Fibroblast of lung (primary cell): ENCODE measurements around the gene IL17B. TPM values are rescaled to one million over a fixed set of nuclear protein-coding genes. Genes with fewer than 3 reads are reported as not detected.

ENCODE experiments used
- DNase-seq, 2 donors: peaks; one replicate each; pipeline versions ENCODE4 v3.0.0 to v3.0.0-alpha.2; 2010; ENCODE audit warnings: low read depth in 2 of 2
- H2AFZ ChIP-seq: 2 replicates; pipeline ENCODE4 v1.5.1; 2012; ENCODE audit warnings: low read length, control low read depth, inconsistent platforms
- H3K27ac ChIP-seq: 2 replicates; pipeline ENCODE4 v1.5.1; 2011; ENCODE audit warnings: low read length, control low read depth; ENCODE audit not compliant: insufficient read depth
- H3K27me3 ChIP-seq: 2 replicates; pipeline ENCODE4 v1.5.1; 2011; ENCODE audit warnings: mild to moderate bottlenecking, low read length; ENCODE audit not compliant: control insufficient read depth, insufficient read depth
- H3K36me3 ChIP-seq: 2 replicates; pipeline ENCODE4 v1.5.1; 2011; ENCODE audit warnings: low read length; ENCODE audit not compliant: control insufficient read depth, insufficient read depth
- H3K4me1 ChIP-seq: 2 replicates; pipeline ENCODE4 v1.5.1; 2011; ENCODE audit warnings: low read length; ENCODE audit not compliant: control insufficient read depth, insufficient read depth; ENCODE audit errors: extremely low read depth
- H3K4me2 ChIP-seq: 2 replicates; pipeline ENCODE4 v1.5.1; 2011; ENCODE audit warnings: low read length, control low read depth; ENCODE audit not compliant: insufficient read depth; ENCODE audit errors: extremely low read depth
- H3K4me3 ChIP-seq, 4 experiments: fragments of 200-600 bp in 1 of 4; sonication (generic) in 1 of 4; replicated peaks in 1 of 4; 2 replicates each; pipeline ENCODE4 v1.5.1; 2011 to 2016; ENCODE audit warnings: low read length in 4 of 4, low read depth in 3 of 4, mild to moderate bottlenecking in 3 of 4, control low read depth in 2 of 4, inconsistent platforms in 1 of 4, mixed read lengths in 1 of 4; ENCODE audit not compliant: insufficient read depth in 1 of 4; ENCODE audit errors: control extremely low read depth in 1 of 4
- H3K79me2 ChIP-seq: 2 replicates; pipeline ENCODE4 v1.5.1; 2012; ENCODE audit warnings: mild to moderate bottlenecking, low read length, inconsistent platforms; ENCODE audit not compliant: control insufficient read depth, insufficient read depth
- H3K9ac ChIP-seq: 2 replicates; pipeline ENCODE4 v1.5.1; 2011; ENCODE audit warnings: mild to moderate bottlenecking, low read length, control low read depth; ENCODE audit not compliant: insufficient read depth
- H3K9me3 ChIP-seq: 2 replicates; pipeline ENCODE4 v1.5.1; 2012; ENCODE audit warnings: low read depth, low read length; ENCODE audit not compliant: control insufficient read depth, insufficient read depth
- H4K20me1 ChIP-seq: 2 replicates; pipeline ENCODE4 v1.5.1; 2011; ENCODE audit warnings: low read length; ENCODE audit not compliant: control insufficient read depth, insufficient read depth; ENCODE audit errors: extremely low read depth
- EZH2 ChIP-seq: IDR thresholded peaks from 2 replicates; pipeline ENCODE4 v1.5.1; 2012; ENCODE audit warnings: low read length, control low read depth, mild to moderate bottlenecking; ENCODE audit errors: missing control alignments
- polyA plus RNA-seq, 2 donors: library from polyadenylated mRNA; depleted of rRNA in 1 of 2; stranded (reverse) in 1 of 2; unstranded in 1 of 2; fragments of >200 nt; gene quantifications; 2 replicates each; pipeline ENCODE4 v1.2.1, GENCODE V29; 2011 to 2012; ENCODE audit warnings: missing spikeins in 1 of 2
- total RNA-seq: library from RNA; depleted of rRNA; stranded (reverse); fragments of >200 nt; gene quantifications from 2 replicates; pipeline ENCODE4 v1.2.1, GENCODE V29; 2014
- TF ChIP-seq, protein P1 (sequence below), 2 donors: IDR thresholded peaks in 1 of 2; conservative IDR thresholded peaks in 1 of 2; 1 replicate in 1 of 2; 2 replicates in 1 of 2; pipeline ENCODE4 v1.5.1; 2011 to 2012; ENCODE audit warnings: low read length in 2 of 2, control low read depth in 1 of 2, inconsistent platforms in 1 of 2, low read depth in 1 of 2, mild to moderate bottlenecking in 1 of 2

The IL17B gene
- total and polyA plus RNA-seq, 2 donors (not counting 1 experiment from before 2014, with no cell fraction given) = 0.34 TPM; not detected in 1

DNA sequence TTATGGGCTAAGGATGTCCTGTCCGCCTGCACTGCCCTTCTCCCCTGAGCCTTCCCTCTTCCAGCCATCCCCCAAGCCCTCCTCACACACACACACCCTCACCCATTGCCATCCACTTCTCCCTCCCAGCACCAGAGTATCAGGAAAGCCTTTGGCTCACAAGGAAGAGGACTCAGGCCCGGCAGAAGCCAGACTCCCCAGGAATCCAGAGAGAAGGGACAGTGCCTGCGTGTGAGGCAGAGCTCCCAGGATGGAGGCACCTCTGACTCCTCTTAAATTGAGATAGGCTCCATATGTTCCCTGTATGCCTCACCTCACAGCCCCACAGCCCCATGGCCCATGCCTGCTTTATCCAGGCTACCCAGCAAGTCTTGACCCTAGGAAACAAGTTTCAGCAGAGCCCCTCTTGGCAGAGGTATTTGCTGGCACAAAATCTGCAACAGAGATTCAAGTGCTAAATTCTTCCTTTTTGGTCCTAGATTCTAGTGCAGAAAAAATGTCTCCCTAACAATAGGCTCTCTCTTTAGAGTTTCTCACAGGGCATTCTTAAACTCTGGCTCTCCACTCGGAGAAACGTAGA is 761 bp downstream of the IL17B start:
- no peaks in the 10 kb centered on the region for H4K20me1 ChIP-seq
- H2AFZ ChIP-seq = no peak overlapping the region
- no peaks in the 10 kb centered on the region for H3K27me3 ChIP-seq
- no peak for DNase-seq
- TF ChIP-seq, protein P1, sequence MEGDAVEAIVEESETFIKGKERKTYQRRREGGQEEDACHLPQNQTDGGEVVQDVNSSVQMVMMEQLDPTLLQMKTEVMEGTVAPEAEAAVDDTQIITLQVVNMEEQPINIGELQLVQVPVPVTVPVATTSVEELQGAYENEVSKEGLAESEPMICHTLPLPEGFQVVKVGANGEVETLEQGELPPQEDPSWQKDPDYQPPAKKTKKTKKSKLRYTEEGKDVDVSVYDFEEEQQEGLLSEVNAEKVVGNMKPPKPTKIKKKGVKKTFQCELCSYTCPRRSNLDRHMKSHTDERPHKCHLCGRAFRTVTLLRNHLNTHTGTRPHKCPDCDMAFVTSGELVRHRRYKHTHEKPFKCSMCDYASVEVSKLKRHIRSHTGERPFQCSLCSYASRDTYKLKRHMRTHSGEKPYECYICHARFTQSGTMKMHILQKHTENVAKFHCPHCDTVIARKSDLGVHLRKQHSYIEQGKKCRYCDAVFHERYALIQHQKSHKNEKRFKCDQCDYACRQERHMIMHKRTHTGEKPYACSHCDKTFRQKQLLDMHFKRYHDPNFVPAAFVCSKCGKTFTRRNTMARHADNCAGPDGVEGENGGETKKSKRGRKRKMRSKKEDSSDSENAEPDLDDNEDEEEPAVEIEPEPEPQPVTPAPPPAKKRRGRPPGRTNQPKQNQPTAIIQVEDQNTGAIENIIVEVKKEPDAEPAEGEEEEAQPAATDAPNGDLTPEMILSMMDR (conservative IDR thresholded peaks at IDR 0.05 in 1 of 2, IDR thresholded peaks at IDR 0.05 in 1 of 2; ENCODE audit: low read depth in 1 of 2, low read length in 2 of 2) = no peak
- TF ChIP-seq EZH2 = no peak
- H3K4me1 ChIP-seq = peaks cover 15% of the 10 kb centered on the region
- H3K79me2 ChIP-seq = no peaks in the 10 kb centered on the region
- no peak overlapping the region for H3K4me3 ChIP-seq
- H3K4me2 ChIP-seq = no peak overlapping the region
- no peaks in the 10 kb centered on the region for H3K9me3 ChIP-seq
- H3K27ac ChIP-seq = no peak overlapping the region
- no peaks in the 10 kb centered on the region for H3K36me3 ChIP-seq
- no peak overlapping the region for H3K9ac ChIP-seq

GRCh38 chr5:149376711-149377447 is 2.2 kb downstream of the IL17B start:
- no peak for DNase-seq
- no peaks in the 10 kb centered on the region for H3K9me3 ChIP-seq
- no peak overlapping the region for H3K9ac ChIP-seq
- no peaks in the 10 kb centered on the region for H3K79me2 ChIP-seq
- no peaks in the 10 kb centered on the region for H3K36me3 ChIP-seq
- H3K27me3 ChIP-seq = no peaks in the 10 kb centered on the region
- H4K20me1 ChIP-seq = no peaks in the 10 kb centered on the region
- H2AFZ ChIP-seq = no peak overlapping the region
- peaks cover 2% of the 10 kb centered on the region for H3K4me1 ChIP-seq
- no peak for TF ChIP-seq EZH2
- TF ChIP-seq, protein P1 (conservative IDR thresholded peaks at IDR 0.05 in 1 of 2, IDR thresholded peaks at IDR 0.05 in 1 of 2; ENCODE audit: low read depth in 1 of 2, low read length in 2 of 2) = no peak
- no peak overlapping the region for H3K4me2 ChIP-seq
- H3K4me3 ChIP-seq = no peak overlapping the region
- H3K27ac ChIP-seq = no peak overlapping the region

- Histone ChIP-seq H2AFZ (no peak overlapping the region), H3K9ac (no peak overlapping the region), H3K4me3 (no peak overlapping the region), H3K9me3 (no peaks in the 10 kb centered on the region), H3K79me2 (no peaks in the 10 kb centered on the region), H3K27me3 (no peaks in the 10 kb centered on the region), H3K27ac (no peak overlapping the region), H3K4me1 (no peaks in the 10 kb centered on the region), H4K20me1 (no peaks in the 10 kb centered on the region), H3K36me3 (no peaks in the 10 kb centered on the region), H3K4me2 (no peak overlapping the region)
- DNase-seq = no peak
- no peak for TF ChIP-seq EZH2
- TF ChIP-seq, protein P1 (conservative IDR thresholded peaks at IDR 0.05 in 1 of 2, IDR thresholded peaks at IDR 0.05 in 1 of 2; ENCODE audit: low read depth in 1 of 2, low read length in 2 of 2) = no peak
Measured at GRCh38 chr5:149376104-149376503, 3.0 kb downstream of the IL17B start.
